ENCODE results near the gene NGEF.

DNA sequence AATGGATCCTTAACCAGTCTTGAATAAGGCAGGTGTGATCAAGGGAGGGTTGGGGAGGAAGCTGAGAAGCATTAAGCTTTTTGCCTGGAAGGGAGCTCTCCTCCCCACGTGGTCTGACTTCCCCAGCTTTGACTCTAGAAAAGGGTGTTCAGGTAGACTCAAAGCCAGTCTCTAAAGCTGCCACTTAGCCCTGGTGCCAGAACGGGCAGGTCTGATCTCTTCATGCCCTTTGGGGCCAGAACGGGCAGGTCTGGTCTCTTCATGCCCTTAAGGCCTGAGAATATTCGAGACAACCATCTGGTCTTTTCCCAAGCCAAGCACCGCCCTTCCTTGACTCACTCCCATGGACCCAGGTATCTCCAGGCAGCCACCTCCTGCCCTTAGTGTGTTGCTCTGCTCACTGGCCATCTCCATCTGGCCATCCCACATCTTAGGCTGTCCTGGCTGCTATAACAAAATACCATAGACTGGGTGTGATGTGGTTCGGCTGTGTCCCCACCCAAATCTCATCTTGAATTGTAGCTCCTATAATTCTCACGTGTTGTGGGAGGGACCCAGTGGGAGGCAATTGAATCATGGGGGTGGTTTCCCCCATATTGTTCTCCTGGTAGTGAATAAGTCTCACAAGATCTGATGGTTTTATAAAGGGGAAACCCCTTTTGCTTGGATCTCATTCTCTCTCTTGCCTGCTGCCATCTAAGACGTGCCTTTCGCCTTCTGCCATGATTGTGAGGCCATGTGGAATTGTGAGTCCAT is 83.6 kb downstream of the NGEF start:
- TF ChIP-seq REST (IDR thresholded peaks at IDR 0.05; ENCODE audit: insufficient read depth in 1 of 2, low read depth in 2 of 2, low read length in 2 of 2) (no peak), SIN3A (IDR thresholded peaks at IDR 0.05; ENCODE audit: borderline replicate concordance, insufficient read depth, low read length) (no peak)
